Measurements from ENCODE around the gene FAU.

DNA sequence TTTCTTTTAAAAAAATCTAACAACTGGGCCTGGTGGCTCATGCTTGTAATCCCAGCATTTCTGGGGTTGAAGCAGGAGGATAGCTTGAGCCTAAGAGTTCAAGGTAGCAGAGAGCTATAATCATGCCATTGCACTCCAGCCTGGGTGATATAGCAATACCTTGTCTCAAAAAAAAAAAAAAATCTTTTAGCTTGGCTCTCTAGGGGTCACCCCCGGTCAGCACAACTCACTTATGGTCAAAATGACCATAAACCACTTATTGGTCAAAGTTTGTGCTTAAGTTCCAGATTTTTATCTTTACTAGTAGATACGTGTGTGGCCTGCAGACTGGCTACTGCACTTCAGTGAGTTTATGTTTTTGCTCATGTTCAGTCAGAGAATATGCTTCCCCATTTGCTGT, 41.8 kb upstream of the FAU start:
- no peak for TF ChIP-seq ZNF274 (IDR thresholded peaks at IDR 0.05; ENCODE audit: low read depth, low read length)
- no peak for TF ChIP-seq YY1 (IDR thresholded peaks at IDR 0.05; ENCODE audit: insufficient read depth, insufficient read length)
